ENCODE data around the gene SOX6.
"Not testable (repeated sequence)": the region's sequence is repeated elsewhere in the genome, so short reads cannot be mapped to it uniquely, and the experiment has no call there.

The SOX6 gene

DNA sequence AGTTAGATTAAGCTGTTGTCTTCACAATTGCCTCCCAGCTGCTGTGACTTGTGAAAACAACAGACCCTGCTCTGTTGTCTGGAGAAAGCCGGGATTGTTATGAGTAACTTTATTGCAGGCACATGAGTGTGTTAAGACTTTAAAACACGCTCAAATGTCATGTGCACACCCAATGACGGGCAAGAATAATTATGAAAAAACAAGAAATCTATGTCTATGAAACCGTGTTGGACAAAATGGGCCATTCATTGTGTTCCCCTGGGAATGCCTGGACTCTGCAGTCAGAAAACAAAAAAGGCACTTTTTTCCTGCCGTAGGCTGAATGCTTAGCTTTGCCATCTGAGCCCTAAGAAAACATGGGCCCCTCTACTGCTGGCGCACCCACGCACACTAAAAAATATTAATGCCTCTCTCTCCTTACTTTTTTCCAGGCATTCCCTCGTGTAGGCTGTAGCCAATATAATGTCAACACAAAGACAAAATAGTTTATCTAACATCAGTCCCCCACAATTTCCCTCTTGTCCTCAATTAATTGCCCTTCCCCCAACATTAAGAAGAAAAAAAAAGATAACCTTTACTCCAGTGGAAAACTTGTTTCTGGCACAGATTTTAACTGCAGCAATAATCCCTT is 207.9 kb downstream of the SOX6 start:
- ChIA-PET CTCF (interaction anchor here (0.6 kb wide), 1 partner anchor 173 kb away, joined by 3 read pairs; no protein-coding TSS in a partner anchor), POLR2A (no interaction called here)
- Histone ChIP-seq H3K36me3 (ENCODE audit: control insufficient read depth in 4 of 4, insufficient read depth in 4 of 4, low read length in 3 of 4) (no peaks in the 10 kb centered on the region), H3K4me3 (ENCODE audit: control insufficient read depth in 1 of 7, extremely low read depth in 1 of 7, insufficient read depth in 4 of 7, low read depth in 2 of 7, low read length in 6 of 7) (no peak overlapping the region), H3K4me1 (ENCODE audit: control extremely low read depth in 1 of 4, control insufficient read depth in 4 of 4, insufficient read depth in 4 of 4, low read length in 3 of 4) (no peaks in the 10 kb centered on the region), H3K27me3 (replicated peaks in 2 of 5; ENCODE audit: control insufficient read depth in 4 of 5, insufficient read depth in 5 of 5, low read length in 4 of 5) (no peaks in the 10 kb centered on the region), H3K27ac (ENCODE audit: insufficient read depth in 1 of 2, low read depth in 1 of 2, low read length in 2 of 2, poor library complexity in 1 of 2, severe bottlenecking in 2 of 2) (no peak overlapping the region), H3K9me3 (ENCODE audit: control extremely low read depth in 1 of 5, control insufficient read depth in 4 of 5, insufficient read depth in 2 of 5, low read depth in 1 of 5, low read length in 4 of 5) (no peaks in the 10 kb centered on the region)
- WGBS (ENCODE audit: insufficient coverage) = 96% methylated on average over 8 of the region's 8 CpGs
- DNase-seq = no peak

DNA sequence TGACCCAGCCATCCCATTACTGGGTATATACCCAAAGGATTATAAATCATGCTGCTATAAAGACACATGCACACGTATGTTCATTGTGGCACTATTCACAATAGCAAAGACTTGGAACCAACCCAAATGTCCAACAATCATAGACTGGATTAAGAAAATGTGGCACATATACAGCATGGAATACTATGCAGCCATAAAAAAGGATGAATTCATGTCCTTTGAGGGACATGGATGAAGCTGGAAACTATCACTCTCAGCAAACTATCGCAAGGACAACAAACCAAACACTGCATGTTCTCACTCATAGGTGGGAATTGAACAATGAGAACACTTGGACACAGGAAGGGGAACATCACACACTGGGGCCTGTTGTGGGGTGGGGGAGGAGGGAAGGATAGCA is 209.4 kb downstream of the SOX6 start:
- CTCF ChIA-PET = not testable (repeated sequence)

DNA sequence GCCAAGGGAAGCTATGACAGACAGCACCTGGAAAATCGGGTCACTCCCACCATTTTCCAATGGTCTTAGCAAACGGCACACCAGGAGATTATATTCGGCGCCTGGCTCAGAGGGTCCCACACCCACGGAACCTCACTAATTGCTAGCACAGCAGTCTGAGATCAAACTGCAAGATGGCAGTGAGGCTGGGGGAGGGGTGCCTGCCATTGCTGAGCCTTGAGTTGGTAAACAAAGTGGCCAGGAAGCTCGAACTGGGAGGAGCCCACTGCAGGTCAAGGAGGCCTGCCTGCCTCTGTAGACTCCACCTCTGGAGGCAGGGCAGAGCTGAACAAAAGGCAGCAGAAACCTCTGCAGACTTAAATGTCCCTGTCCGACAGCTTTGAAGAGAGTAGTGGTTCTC is 214.7 kb downstream of the SOX6 start:
- DNase-seq; H3K4me1 ChIP-seq (ENCODE audit: control extremely low read depth in 1 of 4, control insufficient read depth in 4 of 4, insufficient read depth in 4 of 4, low read length in 3 of 4); POLR2A ChIA-PET; H3K9me3 ChIP-seq (ENCODE audit: control extremely low read depth in 1 of 5, control insufficient read depth in 4 of 5, insufficient read depth in 2 of 5, low read depth in 1 of 5, low read length in 4 of 5); H3K4me3 ChIP-seq (ENCODE audit: control insufficient read depth in 1 of 7, extremely low read depth in 1 of 7, insufficient read depth in 4 of 7, low read depth in 2 of 7, low read length in 6 of 7); H3K36me3 ChIP-seq (ENCODE audit: control insufficient read depth in 4 of 4, insufficient read depth in 4 of 4, low read length in 3 of 4); CTCF ChIA-PET; H3K27ac ChIP-seq (ENCODE audit: insufficient read depth in 1 of 2, low read depth in 1 of 2, low read length in 2 of 2, poor library complexity in 1 of 2, severe bottlenecking in 2 of 2); H3K27me3 ChIP-seq (replicated peaks in 2 of 5; ENCODE audit: control insufficient read depth in 4 of 5, insufficient read depth in 5 of 5, low read length in 4 of 5): not testable (repeated sequence)
- WGBS (ENCODE audit: insufficient coverage) = 96% methylated on average over 7 of the region's 7 CpGs

More for the DNA sequence above, 209.4 kb downstream of the SOX6 start:
- H3K9me3 ChIP-seq (ENCODE audit: control extremely low read depth in 1 of 5, control insufficient read depth in 4 of 5, insufficient read depth in 2 of 5, low read depth in 1 of 5, low read length in 4 of 5); H3K27ac ChIP-seq (ENCODE audit: insufficient read depth in 1 of 2, low read depth in 1 of 2, low read length in 2 of 2, poor library complexity in 1 of 2, severe bottlenecking in 2 of 2); H3K4me3 ChIP-seq (ENCODE audit: control insufficient read depth in 1 of 7, extremely low read depth in 1 of 7, insufficient read depth in 4 of 7, low read depth in 2 of 7, low read length in 6 of 7); DNase-seq; H3K36me3 ChIP-seq (ENCODE audit: control insufficient read depth in 4 of 4, insufficient read depth in 4 of 4, low read length in 3 of 4); H3K27me3 ChIP-seq (replicated peaks in 2 of 5; ENCODE audit: control insufficient read depth in 4 of 5, insufficient read depth in 5 of 5, low read length in 4 of 5); POLR2A ChIA-PET; H3K4me1 ChIP-seq (ENCODE audit: control extremely low read depth in 1 of 4, control insufficient read depth in 4 of 4, insufficient read depth in 4 of 4, low read length in 3 of 4): not testable (repeated sequence)
- WGBS (ENCODE audit: insufficient coverage) = no CpG with 5 or more reads among the region's 2 CpGs

- H3K9me3 ChIP-seq (ENCODE audit: control extremely low read depth in 1 of 5, control insufficient read depth in 4 of 5, insufficient read depth in 2 of 5, low read depth in 1 of 5, low read length in 4 of 5); POLR2A ChIA-PET; DNase-seq; H3K4me3 ChIP-seq (ENCODE audit: control insufficient read depth in 1 of 7, extremely low read depth in 1 of 7, insufficient read depth in 4 of 7, low read depth in 2 of 7, low read length in 6 of 7); CTCF ChIA-PET; H3K27ac ChIP-seq (ENCODE audit: insufficient read depth in 1 of 2, low read depth in 1 of 2, low read length in 2 of 2, poor library complexity in 1 of 2, severe bottlenecking in 2 of 2); H3K36me3 ChIP-seq (ENCODE audit: control insufficient read depth in 4 of 4, insufficient read depth in 4 of 4, low read length in 3 of 4); H3K4me1 ChIP-seq (ENCODE audit: control extremely low read depth in 1 of 4, control insufficient read depth in 4 of 4, insufficient read depth in 4 of 4, low read length in 3 of 4); H3K27me3 ChIP-seq (replicated peaks in 2 of 5; ENCODE audit: control insufficient read depth in 4 of 5, insufficient read depth in 5 of 5, low read length in 4 of 5): not testable (repeated sequence)
- WGBS (ENCODE audit: insufficient coverage) = 97% methylated on average over 6 of the region's 8 CpGs
Observed at GRCh38 chr11:16141162-16141561, 215.2 kb downstream of the SOX6 start.

- H3K9me3 ChIP-seq (ENCODE audit: control extremely low read depth in 1 of 5, control insufficient read depth in 4 of 5, insufficient read depth in 2 of 5, low read depth in 1 of 5, low read length in 4 of 5) = peaks cover 0 to 3% (median 0%) of the 10 kb centered on the region in 5 experiments
- no peak overlapping the region for H3K27ac ChIP-seq (ENCODE audit: insufficient read depth in 1 of 2, low read depth in 1 of 2, low read length in 2 of 2, poor library complexity in 1 of 2, severe bottlenecking in 2 of 2)
- WGBS (ENCODE audit: insufficient coverage) = 100% methylated on average over 3 of the region's 5 CpGs
- no peak overlapping the region for H3K4me3 ChIP-seq (ENCODE audit: control insufficient read depth in 1 of 7, extremely low read depth in 1 of 7, insufficient read depth in 4 of 7, low read depth in 2 of 7, low read length in 6 of 7)
- H3K4me1 ChIP-seq (ENCODE audit: control extremely low read depth in 1 of 4, control insufficient read depth in 4 of 4, insufficient read depth in 4 of 4, low read length in 3 of 4) = no peaks in the 10 kb centered on the region
- ChIA-PET POLR2A (no interaction called here), CTCF (interaction anchor here (0.7 kb wide), 1 partner anchor 79 kb away, joined by 4 read pairs; no protein-coding TSS in a partner anchor)
- no peak for DNase-seq
- H3K36me3 ChIP-seq (ENCODE audit: control insufficient read depth in 4 of 4, insufficient read depth in 4 of 4, low read length in 3 of 4) = no peaks in the 10 kb centered on the region
- no peaks in the 10 kb centered on the region for H3K27me3 ChIP-seq (replicated peaks in 2 of 5; ENCODE audit: control insufficient read depth in 4 of 5, insufficient read depth in 5 of 5, low read length in 4 of 5)
Observed at GRCh38 chr11:16136792-16137390, 219.5 kb downstream of the SOX6 start.

DNA sequence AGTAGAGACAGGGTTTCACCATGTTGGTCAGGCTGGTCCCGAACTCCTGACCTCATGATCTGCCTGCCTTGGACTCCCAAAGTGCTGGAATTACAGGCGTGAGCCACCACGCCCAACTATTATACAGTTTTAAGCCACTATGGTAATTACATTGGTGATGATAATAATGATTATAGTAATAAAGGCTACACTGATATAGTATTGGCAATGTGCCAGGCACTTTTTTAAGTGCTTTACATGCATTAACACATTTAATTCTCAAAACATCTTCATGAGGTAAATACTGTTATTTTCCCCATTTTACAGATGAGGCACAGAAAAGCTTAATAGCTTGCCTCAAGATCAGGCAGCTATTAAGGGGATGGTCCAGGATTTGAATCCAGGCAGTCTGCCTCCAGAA is 222.5 kb downstream of the SOX6 start:
- peaks cover 0 to 3% (median 0%) of the 10 kb centered on the region in 5 experiments for H3K9me3 ChIP-seq (ENCODE audit: control extremely low read depth in 1 of 5, control insufficient read depth in 4 of 5, insufficient read depth in 2 of 5, low read depth in 1 of 5, low read length in 4 of 5)
- no peaks in the 10 kb centered on the region for H3K4me1 ChIP-seq (ENCODE audit: control extremely low read depth in 1 of 4, control insufficient read depth in 4 of 4, insufficient read depth in 4 of 4, low read length in 3 of 4)
- no peaks in the 10 kb centered on the region for H3K27me3 ChIP-seq (replicated peaks in 2 of 5; ENCODE audit: control insufficient read depth in 4 of 5, insufficient read depth in 5 of 5, low read length in 4 of 5)
- 83% methylated on average over 1 of the region's 3 CpGs for WGBS (ENCODE audit: insufficient coverage)
- DNase-seq = no peak
- POLR2A ChIA-PET = no interaction called here
- CTCF ChIA-PET = no interaction called here
- H3K36me3 ChIP-seq (ENCODE audit: control insufficient read depth in 4 of 4, insufficient read depth in 4 of 4, low read length in 3 of 4) = no peaks in the 10 kb centered on the region
- H3K27ac ChIP-seq (ENCODE audit: insufficient read depth in 1 of 2, low read depth in 1 of 2, low read length in 2 of 2, poor library complexity in 1 of 2, severe bottlenecking in 2 of 2) = no peak overlapping the region
- H3K4me3 ChIP-seq (ENCODE audit: control insufficient read depth in 1 of 7, extremely low read depth in 1 of 7, insufficient read depth in 4 of 7, low read depth in 2 of 7, low read length in 6 of 7) = no peak overlapping the region

DNA sequence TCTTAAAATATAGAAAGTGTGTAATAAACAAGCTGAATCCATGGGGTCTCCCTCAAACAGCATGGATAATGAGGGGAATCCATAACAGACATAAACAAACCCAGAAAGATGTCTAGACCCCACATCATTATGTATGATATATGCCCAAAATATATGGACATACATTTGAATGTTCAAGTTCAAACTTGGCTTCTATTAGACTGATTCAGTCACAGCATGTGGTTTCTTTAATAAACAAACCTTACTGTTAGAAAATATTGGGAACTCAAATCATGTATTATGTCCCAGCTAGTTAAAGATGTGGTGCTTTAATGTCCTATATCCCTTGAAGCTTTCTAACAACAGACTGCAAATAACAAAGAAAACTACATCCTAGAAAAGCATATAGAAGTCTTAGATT is 228.6 kb downstream of the SOX6 start:
- Histone ChIP-seq H3K36me3 (ENCODE audit: control insufficient read depth in 4 of 4, insufficient read depth in 4 of 4, low read length in 3 of 4) (no peaks in the 10 kb centered on the region), H3K27ac (ENCODE audit: insufficient read depth in 1 of 2, low read depth in 1 of 2, low read length in 2 of 2, poor library complexity in 1 of 2, severe bottlenecking in 2 of 2) (no peak overlapping the region), H3K9me3 (ENCODE audit: control extremely low read depth in 1 of 5, control insufficient read depth in 4 of 5, insufficient read depth in 2 of 5, low read depth in 1 of 5, low read length in 4 of 5) (no peaks in the 10 kb centered on the region), H3K4me1 (ENCODE audit: control extremely low read depth in 1 of 4, control insufficient read depth in 4 of 4, insufficient read depth in 4 of 4, low read length in 3 of 4) (no peaks in the 10 kb centered on the region), H3K4me3 (ENCODE audit: control insufficient read depth in 1 of 7, extremely low read depth in 1 of 7, insufficient read depth in 4 of 7, low read depth in 2 of 7, low read length in 6 of 7) (no peak overlapping the region), H3K27me3 (replicated peaks in 2 of 5; ENCODE audit: control insufficient read depth in 4 of 5, insufficient read depth in 5 of 5, low read length in 4 of 5) (no peaks in the 10 kb centered on the region)
- DNase-seq = no peak
- CTCF ChIA-PET = no interaction called here
- POLR2A ChIA-PET = no interaction called here
